NT2/D1 (cell line): ENCODE results near the gene MAT1A.
"Not testable (repeated sequence)": the region's sequence is repeated elsewhere in the genome, so short reads cannot be mapped to it uniquely, and the experiment has no call there.

Experiments
- DNase-seq: peaks from one replicate; pipeline ENCODE4 v3.0.0-alpha.2; 2011; ENCODE audit warnings: low read depth, low spot score
- H3K27me3 ChIP-seq: 2 replicates; pipeline ENCODE4 v1.6.0; 2011; ENCODE audit warnings: mild to moderate bottlenecking; ENCODE audit not compliant: insufficient read length, insufficient read depth
- H3K36me3 ChIP-seq: 2 replicates; pipeline ENCODE4 v1.6.1; 2011; ENCODE audit warnings: mild to moderate bottlenecking, low read length, mixed read lengths; ENCODE audit not compliant: insufficient read depth, insufficient read length
- H3K4me1 ChIP-seq: 2 replicates; pipeline ENCODE4 v1.5.1; 2011; ENCODE audit not compliant: insufficient read depth, insufficient read length
- H3K4me3 ChIP-seq: 2 replicates; pipeline ENCODE4 v1.5.1; 2011; ENCODE audit warnings: low read depth; ENCODE audit not compliant: insufficient read length
- H3K9ac ChIP-seq: 2 replicates; pipeline ENCODE4 v1.6.0; 2011; ENCODE audit warnings: low read depth; ENCODE audit not compliant: insufficient read length
- H3K9me3 ChIP-seq: 2 replicates; pipeline ENCODE4 v1.5.1; 2011; ENCODE audit warnings: mild to moderate bottlenecking, low read length; ENCODE audit not compliant: insufficient read depth
- SUZ12 ChIP-seq: IDR thresholded peaks from 2 replicates; pipeline ENCODE4 v1.6.1; 2011; ENCODE audit not compliant: insufficient read length, insufficient read depth; ENCODE audit errors: extremely low read depth
- YY1 ChIP-seq: IDR thresholded peaks from 2 replicates; pipeline ENCODE4 v1.6.1; 2011; ENCODE audit not compliant: insufficient read length, insufficient read depth
- ZNF274 ChIP-seq: IDR thresholded peaks from 2 replicates; pipeline ENCODE4 v1.6.1; 2011; ENCODE audit warnings: mild to moderate bottlenecking, low read depth, low read length

MAT1A gene

GRCh38 chr10:80252296-80252887 is 37.1 kb downstream of the MAT1A start:
- Histone ChIP-seq H3K4me1 (no peaks in the 10 kb centered on the region), H3K27me3 (no peaks in the 10 kb centered on the region), H3K36me3 (no peaks in the 10 kb centered on the region), H3K9ac (no peak overlapping the region), H3K9me3 (no peaks in the 10 kb centered on the region), H3K4me3 (no peak overlapping the region)
- TF ChIP-seq YY1 (no peak), ZNF274 (no peak), SUZ12 (no peak)
- no peak for DNase-seq

- H3K9me3 ChIP-seq, H3K27me3 ChIP-seq, H3K36me3 ChIP-seq, H3K9ac ChIP-seq, H3K4me3 ChIP-seq, DNase-seq, H3K4me1 ChIP-seq: not testable (repeated sequence)
These were observed 37.7 kb downstream of the MAT1A start for GRCh38 chr10:80251703-80252280.

GRCh38 chr10:80250399-80250798 is 39.1 kb downstream of the MAT1A start:
- H3K36me3 ChIP-seq, H3K4me3 ChIP-seq, H3K9ac ChIP-seq, H3K27me3 ChIP-seq, DNase-seq, H3K9me3 ChIP-seq, H3K4me1 ChIP-seq: not testable (repeated sequence)

GRCh38 chr10:80249906-80250305 is 39.6 kb downstream of the MAT1A start:
- H3K36me3 ChIP-seq, H3K4me1 ChIP-seq, H3K9me3 ChIP-seq, H3K9ac ChIP-seq, H3K27me3 ChIP-seq, DNase-seq, H3K4me3 ChIP-seq: not testable (repeated sequence)

GRCh38 chr10:80247611-80248010 is 41.8 kb downstream of the MAT1A start:
- not testable (repeated sequence) for H3K27me3 ChIP-seq, H3K9me3 ChIP-seq, DNase-seq, H3K4me3 ChIP-seq, H3K4me1 ChIP-seq, H3K9ac ChIP-seq, H3K36me3 ChIP-seq

- H3K4me1 ChIP-seq, H3K36me3 ChIP-seq, H3K4me3 ChIP-seq, H3K9ac ChIP-seq, H3K9me3 ChIP-seq, H3K27me3 ChIP-seq, DNase-seq: not testable (repeated sequence)
These were observed 45.1 kb downstream of the MAT1A start for GRCh38 chr10:80244371-80244770.

GRCh38 chr10:80242341-80242740 is 47.1 kb downstream of the MAT1A start:
- H3K9ac ChIP-seq, H3K4me3 ChIP-seq: not testable (repeated sequence)

GRCh38 chr10:80236457-80236856 is 53.0 kb downstream of the MAT1A start:
- not testable (repeated sequence) for H3K36me3 ChIP-seq, H3K4me3 ChIP-seq, H3K9ac ChIP-seq, H3K9me3 ChIP-seq, DNase-seq, H3K4me1 ChIP-seq, H3K27me3 ChIP-seq

More at GRCh38 chr10:80242341-80242740, 47.1 kb downstream of the MAT1A start:
- DNase-seq, H3K27me3 ChIP-seq, H3K4me1 ChIP-seq, H3K36me3 ChIP-seq, H3K9me3 ChIP-seq: not testable (repeated sequence)

GRCh38 chr10:80234331-80235235 is 54.9 kb downstream of the MAT1A start:
- not testable (repeated sequence) for H3K4me1 ChIP-seq, H3K4me3 ChIP-seq, DNase-seq, H3K36me3 ChIP-seq, H3K9me3 ChIP-seq, H3K9ac ChIP-seq, H3K27me3 ChIP-seq

GRCh38 chr10:80233871-80234270 is 55.6 kb downstream of the MAT1A start:
- H3K9ac ChIP-seq, H3K4me1 ChIP-seq, H3K36me3 ChIP-seq, H3K9me3 ChIP-seq, H3K27me3 ChIP-seq, H3K4me3 ChIP-seq, DNase-seq: not testable (repeated sequence)

- DNase-seq, H3K4me3 ChIP-seq, H3K27me3 ChIP-seq, H3K36me3 ChIP-seq, H3K4me1 ChIP-seq, H3K9ac ChIP-seq, H3K9me3 ChIP-seq: not testable (repeated sequence)
These were observed 62.7 kb downstream of the MAT1A start for GRCh38 chr10:80226723-80227122.
